ENCODE data around the gene SIPA1L2.

DNA sequence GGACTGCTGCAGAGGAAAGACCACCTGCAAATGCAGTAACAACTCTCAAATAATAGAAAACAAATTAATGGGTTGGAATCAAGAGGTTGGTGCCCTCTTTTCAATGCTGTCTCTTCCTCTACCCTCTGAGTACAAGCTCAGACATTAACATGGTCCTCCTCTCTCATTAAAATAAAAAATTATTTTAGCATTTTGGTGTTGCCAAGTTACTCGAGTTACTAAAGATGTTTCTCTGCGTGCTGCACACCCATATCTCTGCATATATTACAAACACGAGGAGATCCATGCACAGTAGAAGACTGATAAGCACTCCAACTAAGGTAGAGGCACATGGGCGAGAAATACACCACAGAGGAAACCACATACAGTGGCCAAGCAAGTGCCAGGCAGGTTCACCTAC is 21.5 kb downstream of the SIPA1L2 start:
- TF ChIP-seq ZNF140 (tag by site-specific recombination; IDR thresholded peaks at IDR 0.05) (no peak), ZNF776 (tag by site-specific recombination; IDR thresholded peaks at IDR 0.05; ENCODE audit: borderline replicate concordance) (no peak), ZNF169 (tag by site-specific recombination; IDR thresholded peaks at IDR 0.05) (no peak), ZNF626 (tag by site-specific recombination; IDR thresholded peaks at IDR 0.05) (no peak)

Data from HEK293 (cell line).